K562 (cell line): Measurements from ENCODE around the gene VWA3B. TPM values are rescaled to one million over a fixed set of nuclear protein-coding genes. Genes with fewer than 3 reads are reported as not detected.

Experiments used
- ATAC-seq: fragments of 200-7000 bp; cut with Tn5 transposase; 3 replicates; pipeline ENCODE4 v1.9.1; 2020; ENCODE audit warnings: moderate library complexity
- BruUV-seq: library from RNA; stranded (reverse); fragments of 400-500 nt; replicated peaks from 2 replicates; lab custom pipeline; 2021; lab: Mats Ljungman, UMichigan
- CTCF ChIA-PET: fragments of 300-600 bp; formaldehyde crosslinking; extraction: SDS; loops from one replicate; lab custom pipeline; 2021; ENCODE audit warnings: low intra/inter-chr PET ratio; lab: Yijun Ruan, JAX
- POLR2A ChIA-PET: fragments of 300-600, 350-650 bp; sonication (Branson Sonifier 250); formaldehyde crosslinking; extraction: SDS; loops from one replicate; lab custom pipeline; 2021; ENCODE audit warnings: antibody characterized with exemption, inconsistent platforms; lab: Yijun Ruan, JAX
- DNase-seq, 4 experiments: peaks; one replicate each; pipeline versions ENCODE4 v3.0.0 to v3.0.0-alpha.2; 2011 to 2018; ENCODE audit warnings: low spot score in 3 of 4, mixed read lengths in 3 of 4; ENCODE audit errors: extremely low read depth in 1 of 4
- FAIRE-seq: peaks from 2 replicates; lab custom pipeline; 2011; peaks lifted over from hg19 to GRCh38; lab: Jason Lieb, UNC
- H2AFZ ChIP-seq: 2 replicates; pipeline ENCODE4 v1.6.0; 2011; ENCODE audit warnings: low read depth, low read length, control low read depth, inconsistent platforms
- H3K27ac ChIP-seq: fragments of 200-600 bp; 3 replicates; pipeline ENCODE4 v1.8.0; 2011; ENCODE audit warnings: low read depth, mild to moderate bottlenecking, control low read depth, inconsistent platforms, low read length, moderate library complexity, mixed read lengths; ENCODE audit errors: extremely low read depth
- H3K27me3 ChIP-seq, 2 experiments: fragments of 300-600 bp in 1 of 2; 2 replicates in 1 of 2; 3 replicates in 1 of 2; pipeline versions ENCODE4 v1.6.0 to v1.8.0; 2011; ENCODE audit warnings: inconsistent platforms in 2 of 2, low read length in 2 of 2, mild to moderate bottlenecking in 1 of 2, mixed read lengths in 1 of 2, moderate library complexity in 1 of 2; ENCODE audit not compliant: control insufficient read depth in 2 of 2, insufficient read depth in 2 of 2
- H3K36me3 ChIP-seq: fragments of 300-600 bp; 3 replicates; pipeline ENCODE4 v1.8.0; 2011; ENCODE audit warnings: mild to moderate bottlenecking, low read length, inconsistent platforms; ENCODE audit not compliant: control insufficient read depth, insufficient read depth
- H3K4me1 ChIP-seq, 2 experiments: fragments of 200-600 bp in 1 of 2; replicated peaks in 1 of 2; 2 replicates in 1 of 2; 3 replicates in 1 of 2; pipeline versions ENCODE4 v1.5.1 to v1.8.0; 2011; ENCODE audit warnings: inconsistent platforms in 2 of 2, low read length in 2 of 2, mild to moderate bottlenecking in 1 of 2, mixed read lengths in 1 of 2, moderate library complexity in 1 of 2; ENCODE audit not compliant: control insufficient read depth in 2 of 2, insufficient read depth in 2 of 2
- H3K4me2 ChIP-seq: 2 replicates; pipeline ENCODE4 v1.6.1; 2011; ENCODE audit warnings: low read length, control low read depth, inconsistent platforms, mixed read lengths; ENCODE audit not compliant: insufficient read depth
- H3K4me3 ChIP-seq: fragments of 200-600 bp; sonication (generic), shearing (Covaris generic); 2 replicates; pipeline ENCODE4 v1.5.1; 2016; ENCODE audit warnings: control low read depth, inconsistent platforms
- H3K79me2 ChIP-seq: fragments of 200-600 bp; 3 replicates; pipeline ENCODE4 v1.8.0; 2011; ENCODE audit warnings: low read length, inconsistent platforms; ENCODE audit not compliant: control insufficient read depth, insufficient read depth
- H3K9ac ChIP-seq, 2 experiments: 2 replicates each; pipeline versions ENCODE4 v1.6.0 to v1.6.1; 2011; ENCODE audit warnings: low read depth in 2 of 2, low read length in 2 of 2, control low read depth in 1 of 2, inconsistent platforms in 1 of 2, mild to moderate bottlenecking in 1 of 2, mixed read lengths in 1 of 2; ENCODE audit not compliant: insufficient read depth in 1 of 2
- H3K9me1 ChIP-seq: one replicate; pipeline ENCODE4 v1.6.0; 2011; ENCODE audit warnings: inconsistent platforms, mild to moderate bottlenecking, low read length, moderate library complexity; ENCODE audit not compliant: control insufficient read depth, insufficient read depth
- H3K9me3 ChIP-seq: replicated peaks from 2 replicates; pipeline ENCODE4 v1.5.1; 2011; ENCODE audit warnings: low read depth, low read length, inconsistent platforms; ENCODE audit not compliant: control insufficient read depth, insufficient read depth
- H4K20me1 ChIP-seq: replicated peaks from 2 replicates; pipeline ENCODE4 v1.6.1; 2011; ENCODE audit warnings: low read length, inconsistent platforms, mixed read lengths; ENCODE audit not compliant: control insufficient read depth, insufficient read depth
- HES1 ChIP-seq: fragments of 450-650 bp; IDR thresholded peaks from 2 replicates; pipeline ENCODE4 v1.6.1; 2016; ENCODE audit warnings: low read depth, mild to moderate bottlenecking, moderate library complexity
- MXI1 ChIP-seq: IDR thresholded peaks from 2 replicates; pipeline ENCODE4 v1.6.1; 2011; ENCODE audit warnings: low read depth, mild to moderate bottlenecking, improper control_type of control experiment, low read length
- NCOA2 ChIP-seq, 2 experiments: fragments of 450-650 bp; IDR thresholded peaks; 2 replicates each; pipeline ENCODE4 v1.6.1; 2018; ENCODE audit warnings: mild to moderate bottlenecking in 2 of 2, moderate library complexity in 1 of 2; ENCODE audit not compliant: partially characterized antibody in 2 of 2
- ZBTB7A ChIP-seq: IDR thresholded peaks from 2 replicates; pipeline ENCODE4 v1.6.1; 2011; ENCODE audit warnings: low read depth, mild to moderate bottlenecking, low read length, moderate library complexity, borderline replicate concordance; ENCODE audit not compliant: control insufficient read depth
- ZNF511 ChIP-seq: sonication (generic); formaldehyde crosslinking; IDR thresholded peaks from 2 replicates; pipeline ENCODE4 v1.8.0; 2022; ENCODE audit warnings: mild to moderate bottlenecking, missing genetic modification reagents
- WGBS: fragments of 100-300 bp; shearing (Covaris generic); methylation state at CpG from one replicate; pipeline ENCODE4 v1.1.6; 2016; ENCODE audit warnings: low coverage, mixed read lengths; ENCODE audit not compliant: insufficient coverage; ENCODE audit errors: missing lambda C conversion rate; 5-methylcytosine and 5-hydroxymethylcytosine counted together
- in situ Hi-C: fragments of 300-500 bp; cut with MboI; formaldehyde crosslinking; loops from 4 replicates; pipeline ENCODE4 v1.15.0; 2018; ENCODE audit warnings: inconsistent platforms, mixed read lengths
- intact Hi-C: fragments of 100-400 bp; cut with micrococcal nuclease; formaldehyde crosslinking; loops from 2 replicates; pipeline ENCODE4 v1.14.2; 2022
- polyA plus RNA-seq, 8 experiments: library from polyadenylated mRNA; depleted of rRNA in 4 of 8; stranded (reverse) in 5 of 8; unstranded in 3 of 8; fragments of >200 nt; fragmentation: Nextera tagmentation in 2 of 8; fragmentation: Illumina TruSeq in 1 of 8; extraction: Ambion mirVana in 2 of 8; extraction: Trizol in 1 of 8; gene quantifications; 2 replicates each; pipeline versions ENCODE4 v1.2.1 to v1.2.3, GENCODE V29; 2011 to 2014; ENCODE audit warnings: inconsistent platforms in 1 of 8, missing spikeins in 1 of 8
- total RNA-seq, 7 experiments: library from RNA; depleted of rRNA in 6 of 7; stranded (reverse); fragments of >200 nt in 6 of 7; fragmentation: Illumina TruSeq in 2 of 7; extraction: Trizol in 2 of 7; gene quantifications; 2 replicates each; pipeline versions ENCODE4 v1.2.1 to v1.2.3, GENCODE V29; 2011 to 2021; ENCODE audit warnings: low replicate concordance in 1 of 7
- TF ChIP-seq, protein P1 (sequence below): fragments of 250-450 bp; sonication (Bioruptor Pico); IDR thresholded peaks from 2 replicates; pipeline ENCODE4 v1.4.0; 2020

The VWA3B gene
- total and polyA plus RNA-seq, 9 of the 15 experiments (the other 6 are each of a cell fraction or from before 2014, with no cell fraction given): not detected

- TF ChIP-seq ZBTB7A (peak; percentile 77; the same call in 1 of the 2 replicates), ZNF511 (CRISPR knock-in tag) (0 out of 2 replicates have a peak, but pooled peaks have one; percentile 31), NCOA2 (IDR thresholded peaks at IDR 0.05; ENCODE audit: partially characterized antibody in 2 of 2) (no peak)
Measured at GRCh38 chr2:98346311-98347236, 259.6 kb downstream of the VWA3B start, which contains the start of gene CNGA3 (continued).

DNA sequence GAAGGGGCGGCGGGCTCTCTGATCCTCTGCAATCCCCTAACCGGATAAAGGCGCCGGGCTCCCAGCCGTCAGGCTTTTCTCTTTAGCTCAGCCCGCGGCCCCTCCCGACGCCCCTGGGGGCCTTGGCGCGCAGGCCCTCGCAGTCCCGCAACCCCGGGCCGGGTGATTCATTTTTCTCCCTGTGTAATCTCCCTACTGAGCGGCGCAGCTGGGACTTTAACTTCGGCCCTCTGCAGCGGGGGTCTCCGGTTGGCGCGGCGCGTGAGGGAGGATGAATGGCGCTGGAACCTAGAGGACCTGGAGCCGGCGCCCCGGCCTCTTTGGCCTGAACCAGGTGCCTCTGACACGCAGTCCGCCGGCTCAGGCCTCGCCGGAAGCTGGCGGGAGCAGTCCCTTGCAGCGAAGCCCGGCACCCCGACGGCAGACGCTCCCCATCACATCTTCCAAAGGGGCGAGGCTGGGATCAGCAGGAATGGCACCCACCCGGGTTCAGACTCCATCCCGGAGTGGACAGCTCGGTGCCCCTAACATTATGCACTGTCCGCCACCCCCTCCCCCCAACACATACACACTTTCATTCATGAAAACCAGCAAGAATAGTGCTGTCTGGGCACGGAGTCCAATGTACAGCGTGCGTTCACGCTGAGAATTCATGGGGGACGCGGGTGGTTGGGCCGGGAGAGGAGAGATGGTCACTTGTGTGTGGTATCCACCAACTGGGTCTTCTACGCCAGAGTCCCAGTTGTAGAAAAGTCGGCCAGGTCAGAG lies 260.5 kb downstream of the VWA3B start:
- ATAC-seq (no peak), DNase-seq (no peak), FAIRE-seq (no peak)
- no peaks in the 10 kb centered on the region for H3K9me1 ChIP-seq
- no peak overlapping the region for H3K9ac ChIP-seq
- H3K4me1 ChIP-seq: peaks cover 0 to 5% of the 10 kb centered on the region in 2 experiments; a peak in 2 of 5 replicates
- intact Hi-C loops (no loop called here), in situ Hi-C loops (no loop called here)
- WGBS: 12% methylated on average over 50 of the region's 54 CpGs
- no peaks in the 10 kb centered on the region for H3K36me3 ChIP-seq
- ChIA-PET POLR2A (interaction anchor here (0.7 kb wide), 1 partner anchor 12 kb away, joined by 3 read pairs; no protein-coding TSS in a partner anchor), CTCF (no interaction called here)
- H3K27me3 ChIP-seq: peaks cover 6 to 26% of the 10 kb centered on the region in 2 experiments; a peak in 3 of 5 replicates
- no TSS peak for BruUV-seq
- H4K20me1 ChIP-seq: no peaks in the 10 kb centered on the region
- H3K27ac ChIP-seq: no peak overlapping the region
- no peaks in the 10 kb centered on the region for H3K9me3 ChIP-seq
- H2AFZ ChIP-seq: no peak overlapping the region
- H3K79me2 ChIP-seq: no peaks in the 10 kb centered on the region
- no peak overlapping the region for H3K4me3 ChIP-seq
- no peak overlapping the region for H3K4me2 ChIP-seq
- TF ChIP-seq, protein P1, sequence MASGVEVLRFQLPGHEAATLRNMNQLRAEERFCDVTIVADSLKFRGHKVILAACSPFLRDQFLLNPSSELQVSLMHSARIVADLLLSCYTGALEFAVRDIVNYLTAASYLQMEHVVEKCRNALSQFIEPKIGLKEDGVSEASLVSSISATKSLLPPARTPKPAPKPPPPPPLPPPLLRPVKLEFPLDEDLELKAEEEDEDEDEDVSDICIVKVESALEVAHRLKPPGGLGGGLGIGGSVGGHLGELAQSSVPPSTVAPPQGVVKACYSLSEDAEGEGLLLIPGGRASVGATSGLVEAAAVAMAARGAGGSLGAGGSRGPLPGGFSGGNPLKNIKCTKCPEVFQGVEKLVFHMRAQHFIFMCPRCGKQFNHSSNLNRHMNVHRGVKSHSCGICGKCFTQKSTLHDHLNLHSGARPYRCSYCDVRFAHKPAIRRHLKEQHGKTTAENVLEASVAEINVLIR (CRISPR knock-in tag): no peak
- TF ChIP-seq HES1 (no peak), MXI1 (no peak)
